HG03064 (cell line): ENCODE results near the gene P2RY12.

Source experiments
- ATAC-seq: cut with Tn5 transposase; IDR thresholded peaks from one replicate; pipeline ENCODE4 v1.9.1; 2021; ENCODE audit warnings: low read depth; ENCODE audit not compliant: unreplicated experiment

Gene P2RY12

DNA sequence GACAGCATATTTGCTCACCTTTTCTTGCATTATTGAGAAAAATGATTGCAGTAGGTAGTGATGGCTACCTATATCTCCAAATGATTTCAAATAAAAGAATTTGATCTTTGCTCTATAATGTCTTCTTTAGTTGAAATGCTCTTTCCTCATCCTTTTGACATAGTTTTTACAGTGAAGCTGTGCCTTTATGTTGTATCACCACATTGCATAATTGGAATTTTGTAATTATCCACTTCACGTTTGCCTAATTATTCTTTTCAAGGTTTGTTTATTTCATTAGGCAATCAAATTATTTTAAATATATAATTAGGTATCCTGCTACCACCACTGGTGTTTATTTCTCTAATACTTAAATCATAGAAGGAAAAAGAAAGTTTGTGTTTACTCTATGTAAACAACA is 33.9 kb downstream of the P2RY12 start:
- ATAC-seq = no peak

DNA sequence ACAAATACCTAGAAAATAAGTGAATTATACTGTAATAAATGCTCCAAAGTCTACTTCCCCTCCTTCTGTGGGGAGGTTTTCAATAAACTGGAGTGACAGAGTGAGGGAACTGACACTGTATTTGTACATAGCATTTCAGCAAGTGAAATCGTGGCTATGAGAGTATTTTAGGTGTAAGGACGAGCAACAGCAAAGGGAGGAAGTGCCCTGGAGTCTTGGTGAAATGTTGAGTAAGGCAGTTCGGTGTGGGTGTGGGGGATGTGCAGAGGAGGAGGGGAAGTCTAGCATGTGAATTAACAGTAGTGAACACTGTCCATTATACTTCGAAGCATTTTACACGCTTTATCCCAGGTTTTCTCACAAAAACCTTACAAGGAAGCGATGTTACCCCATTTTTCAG is 37.1 kb downstream of the P2RY12 start:
- ATAC-seq = no peak

DNA sequence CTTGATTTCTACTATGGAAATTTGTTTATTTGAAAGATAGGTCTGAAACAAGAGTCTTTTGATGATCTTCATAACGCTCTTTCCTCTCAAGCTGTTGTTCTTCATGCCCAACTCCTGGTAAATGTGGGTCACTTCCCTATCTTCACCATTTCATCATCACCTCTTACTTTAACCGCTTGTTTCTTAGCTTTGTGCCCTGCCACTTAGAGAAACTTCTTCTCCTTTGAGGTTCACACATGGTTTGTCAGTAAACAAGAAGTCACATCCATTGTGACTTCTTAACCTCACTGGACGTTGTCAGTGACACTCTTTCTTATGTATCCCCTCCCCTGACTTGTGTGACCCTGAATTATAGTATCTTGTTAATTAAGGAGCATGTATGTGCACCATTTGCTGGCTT is 38.3 kb downstream of the P2RY12 start:
- no peak for ATAC-seq

DNA sequence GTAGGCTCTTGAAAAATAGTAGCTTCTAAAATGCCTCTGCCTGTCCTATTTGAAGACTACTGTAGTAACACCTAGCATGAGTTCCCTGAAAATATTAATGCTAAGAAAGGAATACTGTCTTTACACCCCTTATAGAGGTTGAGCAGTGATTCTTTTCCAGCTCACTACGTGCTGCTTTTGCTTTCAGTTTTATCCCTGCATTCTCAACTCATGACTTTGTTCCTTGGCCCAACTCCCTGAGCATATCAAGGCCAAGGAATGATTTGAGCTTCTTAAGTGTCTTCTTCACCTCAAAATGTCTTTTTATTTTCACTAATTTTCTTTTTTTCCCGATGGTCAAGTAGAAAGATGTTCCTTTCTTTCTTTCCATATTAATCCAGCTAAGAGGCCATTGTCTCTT is 38.7 kb downstream of the P2RY12 start:
- ATAC-seq = no peak

DNA sequence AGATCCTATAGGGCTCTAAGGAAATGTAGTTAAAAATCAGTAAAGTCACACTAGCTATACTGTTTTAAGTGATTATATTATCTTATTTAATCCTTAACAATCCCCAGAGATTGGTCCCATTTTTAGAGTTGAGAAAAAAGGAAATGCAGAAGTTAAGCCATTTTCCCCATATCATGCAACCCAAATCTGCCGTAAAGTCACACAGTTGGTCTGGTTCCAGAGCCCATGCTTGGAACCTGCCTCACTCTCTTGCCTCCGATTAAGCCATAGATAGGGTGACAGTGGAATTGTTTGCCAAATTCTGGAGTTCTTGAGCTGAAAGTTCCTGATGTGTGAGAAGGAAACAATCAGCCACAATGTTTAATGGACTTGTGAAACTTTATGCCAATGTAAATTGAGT is 52.9 kb downstream of the P2RY12 start:
- no peak for ATAC-seq

DNA sequence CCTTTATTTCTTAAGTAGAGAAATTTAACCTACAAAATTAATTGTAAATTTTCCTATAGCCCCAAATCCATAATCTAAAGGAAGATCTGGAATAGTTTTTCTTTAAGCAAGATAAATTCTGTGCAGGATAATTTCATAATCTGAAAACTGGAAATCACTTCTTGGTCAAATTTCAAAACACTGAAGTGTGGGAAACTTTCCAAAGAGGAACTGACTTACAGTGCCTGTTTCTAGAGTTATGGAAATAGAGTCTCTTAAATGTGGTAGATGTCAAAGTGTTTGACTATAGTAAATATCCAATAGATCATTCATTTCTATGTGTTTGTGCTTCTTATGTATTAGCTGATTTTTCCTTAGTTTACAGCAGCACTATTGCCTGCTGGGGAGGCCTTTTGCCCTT is 53.7 kb downstream of the P2RY12 start:
- no peak for ATAC-seq

DNA sequence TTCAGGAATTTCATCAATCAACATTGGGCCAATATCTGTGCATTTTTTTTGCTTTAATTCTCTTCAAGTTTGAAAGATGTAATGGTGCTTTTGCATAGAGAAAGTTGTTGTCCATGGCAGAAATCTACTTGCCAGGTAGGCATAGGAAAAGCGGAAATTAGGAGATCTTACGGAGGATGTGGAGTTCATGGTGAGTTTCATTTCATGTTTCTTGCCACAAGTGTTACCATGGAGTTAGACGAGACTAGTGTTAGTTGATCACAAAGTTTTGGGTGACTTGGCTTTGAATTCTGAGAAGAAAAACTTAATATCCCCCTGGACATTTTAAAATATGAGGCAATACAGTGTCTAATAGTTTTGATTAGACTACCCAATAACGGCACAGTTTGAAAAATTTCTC is 54.2 kb downstream of the P2RY12 start:
- ATAC-seq = no peak

DNA sequence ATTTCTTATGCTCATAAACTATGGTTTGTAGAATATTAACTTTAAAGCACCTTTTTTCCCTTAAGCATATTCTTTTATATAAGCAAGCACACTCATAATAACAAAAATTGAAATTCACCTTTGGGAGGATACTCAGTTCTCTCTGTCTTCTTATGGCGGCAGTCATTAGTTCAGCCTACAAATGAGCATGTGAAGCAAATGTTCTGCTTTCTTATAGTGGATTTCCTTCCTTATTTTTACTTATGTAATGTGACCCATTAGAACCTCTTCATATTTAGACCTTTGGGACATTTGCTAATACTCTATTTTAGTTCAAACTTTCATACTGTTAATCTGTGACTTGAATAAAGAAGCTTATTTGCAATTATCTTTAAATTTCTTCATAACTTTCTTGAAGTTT is 55.2 kb downstream of the P2RY12 start, which contains the start of gene P2RY13:
Gene P2RY13 (minus strand): TSS at position 187 of the 400 bp plus-strand sequence. CDS start 21 bp downstream, at position 166.
- ATAC-seq = no peak

DNA sequence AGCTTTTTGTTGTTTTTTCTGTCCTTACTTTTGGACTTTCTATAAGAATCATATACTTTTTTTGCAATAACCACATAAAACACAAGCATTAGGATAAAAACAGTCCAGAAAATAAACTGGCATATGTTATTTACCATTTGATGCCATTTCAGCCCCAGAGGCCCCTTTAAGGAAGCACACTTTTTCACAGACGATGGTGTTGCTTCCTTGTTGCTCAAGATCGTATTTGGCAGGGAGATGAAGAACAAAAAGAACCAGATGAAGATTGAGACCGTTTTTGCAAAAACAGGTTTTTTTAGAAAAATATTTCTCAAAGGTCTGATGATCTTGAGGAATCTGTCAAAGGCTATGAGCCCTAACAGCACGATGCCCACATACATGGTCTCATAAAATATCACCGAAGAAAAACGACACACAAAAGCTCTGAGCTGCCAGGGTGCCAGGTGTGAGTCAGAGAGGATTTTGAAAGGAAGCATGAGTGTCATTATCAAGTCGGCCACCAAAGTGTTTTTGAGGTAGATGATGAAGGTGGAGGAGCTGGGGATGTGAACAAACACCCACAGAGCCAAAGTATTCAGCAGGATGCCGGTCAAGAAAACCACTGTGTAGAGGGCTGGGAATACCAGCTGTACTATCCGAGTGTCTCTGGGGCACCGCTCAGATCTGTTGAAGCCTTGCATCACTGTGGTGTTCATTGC is 56.1 kb downstream of the P2RY12 start:
- no peak for ATAC-seq

DNA sequence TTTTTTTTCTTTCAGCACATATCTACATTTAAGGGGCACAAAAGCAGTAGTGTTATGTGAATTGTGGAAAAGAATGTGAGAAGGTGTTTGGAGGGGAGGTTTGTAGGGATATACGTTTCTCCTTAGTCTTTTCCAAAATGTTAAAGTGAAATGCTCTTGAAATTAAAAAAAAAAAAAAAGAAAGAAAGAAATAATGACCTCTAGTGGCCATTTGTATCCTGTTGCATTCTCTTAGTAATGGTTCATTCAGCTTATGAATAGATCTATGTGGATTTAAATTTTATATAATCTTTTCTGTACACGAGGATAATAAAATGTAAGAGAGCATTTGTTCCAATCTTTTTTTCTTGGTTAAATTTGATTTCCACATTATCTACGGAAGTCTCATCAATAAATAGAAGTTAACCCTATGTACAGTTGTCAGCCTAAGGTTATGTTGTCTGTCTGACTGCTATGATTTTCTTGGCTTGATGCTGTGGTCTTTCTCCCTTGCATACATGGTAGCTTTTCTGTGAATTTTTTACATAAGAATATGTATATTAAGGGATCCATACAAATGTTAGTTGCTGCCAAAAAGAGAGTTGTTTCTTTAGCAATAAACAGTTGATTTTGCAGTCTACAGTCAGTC is 56.9 kb downstream of the P2RY12 start:
- no peak for ATAC-seq

DNA sequence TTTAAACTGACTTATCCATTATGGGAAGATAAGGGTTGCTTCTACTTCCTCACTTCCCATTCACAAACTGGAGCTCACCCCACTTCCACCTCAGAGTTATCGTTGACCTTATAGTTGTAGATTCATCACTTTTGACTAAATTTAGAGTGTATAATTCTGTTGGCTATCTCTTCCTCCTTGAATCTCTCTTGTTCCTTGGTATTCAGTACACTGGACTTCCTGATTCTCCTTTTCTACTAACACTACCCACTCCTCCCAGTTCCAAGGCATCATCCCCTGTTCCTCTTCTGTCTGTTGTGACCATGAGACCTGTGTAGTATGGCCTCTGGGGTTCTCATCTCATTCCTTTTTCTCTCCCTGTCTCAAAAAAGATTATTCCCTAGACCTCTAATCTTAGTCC is 62.0 kb downstream of the P2RY12 start:
- ATAC-seq = no peak

DNA sequence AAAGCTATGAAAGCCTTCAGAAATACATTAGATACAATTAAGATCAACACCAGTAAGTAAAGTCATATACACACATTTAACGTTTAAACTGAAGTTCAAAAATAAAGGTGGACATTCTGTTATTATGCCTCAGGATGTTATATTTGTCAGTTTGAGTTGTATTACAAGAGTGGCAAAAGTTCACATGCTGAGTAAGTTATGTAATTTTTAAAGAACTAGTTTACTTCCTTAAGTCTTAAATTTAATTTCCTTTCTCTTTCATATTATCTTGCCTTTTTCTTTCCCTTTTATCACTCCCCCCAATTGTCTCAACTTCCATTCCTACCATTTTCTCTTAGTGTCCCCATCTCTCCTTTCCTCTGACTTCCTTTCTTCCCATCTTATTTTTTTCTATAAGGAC is 63.0 kb downstream of the P2RY12 start:
- no peak for ATAC-seq

DNA sequence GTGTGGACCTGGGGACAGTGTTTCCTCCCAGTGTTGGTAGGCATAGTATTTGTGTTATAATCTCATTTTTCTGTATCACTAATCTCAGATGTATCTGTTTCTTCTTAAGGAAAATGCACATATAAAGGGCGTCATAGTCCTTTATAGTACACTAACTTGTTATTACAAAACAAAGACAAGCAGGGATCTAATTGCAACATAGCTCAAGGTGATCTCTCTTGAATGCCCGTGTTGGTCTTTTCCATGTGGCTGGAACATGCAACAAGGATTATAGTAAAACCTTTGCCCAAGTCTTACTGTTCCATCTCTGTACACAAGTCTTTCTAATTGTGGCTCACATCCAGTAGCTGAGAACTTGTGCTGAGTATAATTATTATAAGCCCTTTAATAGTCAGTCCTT is 64.4 kb downstream of the P2RY12 start:
- ATAC-seq = no peak

DNA sequence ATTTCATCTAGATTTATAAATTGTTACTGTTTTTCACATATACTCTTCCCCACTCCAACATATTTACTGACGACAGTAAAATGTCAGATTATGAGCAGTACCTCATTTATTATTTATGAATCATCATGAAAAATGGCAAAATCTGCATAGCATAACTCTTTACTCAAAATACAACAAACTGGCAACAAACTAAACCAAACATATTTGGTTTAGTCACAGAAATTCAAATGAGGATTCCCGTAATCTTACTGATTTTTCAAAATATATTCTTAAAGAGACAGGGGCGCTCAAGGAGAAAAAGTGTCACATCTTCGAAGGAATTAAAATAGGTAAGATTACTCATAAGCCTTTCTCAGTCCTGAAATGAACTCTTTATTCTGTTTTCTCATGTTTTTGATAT is 64.9 kb downstream of the P2RY12 start:
- no peak for ATAC-seq

DNA sequence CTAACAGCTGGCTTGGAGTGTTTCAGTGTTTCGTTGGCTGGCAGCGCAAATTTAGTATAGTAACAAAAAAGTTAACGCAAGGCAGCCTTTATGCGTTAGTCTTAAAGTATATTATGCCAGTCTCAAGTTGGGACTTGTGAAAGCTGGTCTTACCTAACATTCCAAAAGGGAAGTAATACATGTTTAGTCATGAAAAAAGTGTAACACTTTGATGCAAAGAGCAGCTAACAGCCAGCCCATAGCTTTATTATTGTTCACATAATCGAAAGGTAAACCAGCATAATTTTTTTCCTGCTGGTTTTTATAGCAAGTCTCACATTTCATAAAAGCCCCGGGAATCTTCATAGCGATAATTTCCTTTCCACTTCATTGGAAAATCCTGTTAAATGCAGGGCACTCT is 65.6 kb downstream of the P2RY12 start:
- no peak for ATAC-seq

DNA sequence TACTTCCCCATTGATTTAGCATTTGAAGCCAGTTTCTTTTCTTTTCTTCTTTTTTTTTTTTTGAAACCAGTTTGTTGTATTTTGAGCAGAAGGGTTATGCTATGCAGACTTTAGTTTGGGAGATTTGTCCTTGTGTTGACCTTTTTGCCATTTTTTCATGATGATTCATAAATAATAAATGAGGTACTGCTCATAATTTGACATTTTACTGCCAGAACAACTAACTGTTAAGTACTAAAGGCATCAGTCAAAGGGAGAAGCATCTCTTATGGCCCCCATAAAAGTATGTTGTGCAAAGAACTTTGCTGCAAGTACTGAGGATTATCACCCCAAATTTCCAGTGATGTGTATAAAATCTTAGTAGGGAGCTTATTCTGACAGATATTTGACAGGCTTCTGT is 66.2 kb downstream of the P2RY12 start:
- no peak for ATAC-seq

DNA sequence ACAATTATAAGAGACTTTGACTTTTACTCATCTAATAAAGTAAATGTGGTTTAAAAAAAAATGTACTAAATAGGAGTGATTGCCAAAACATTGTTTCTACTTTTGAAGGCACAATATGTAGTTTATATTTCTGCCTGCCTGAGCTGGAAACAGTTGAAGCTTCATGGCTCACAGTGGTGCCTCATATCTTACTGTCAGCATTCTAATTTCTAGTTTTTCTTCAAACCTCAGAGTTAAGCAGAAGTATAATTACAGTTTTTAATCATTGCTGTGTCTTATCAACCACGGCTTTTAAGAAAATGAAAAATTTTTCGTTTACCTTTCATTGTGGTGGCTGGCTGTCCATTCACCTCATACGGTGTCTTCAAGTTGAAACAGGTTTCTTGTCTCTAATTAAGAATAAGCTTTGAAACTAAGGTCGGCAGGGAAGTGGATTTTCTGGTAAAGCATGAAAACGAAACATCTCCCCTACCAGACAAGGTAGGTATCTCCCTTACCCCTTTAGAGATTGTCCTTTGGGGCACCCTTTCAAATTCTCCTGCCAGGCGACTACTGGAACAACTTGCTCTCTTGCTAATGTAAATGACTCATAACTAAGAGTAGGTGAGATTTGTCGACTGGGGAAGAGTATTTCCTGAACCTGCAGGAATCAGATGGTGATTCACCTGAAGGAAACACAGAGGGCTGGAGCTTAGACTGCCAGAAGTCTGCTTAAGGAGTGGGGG is 68.1 kb downstream of the P2RY12 start, which contains the start of gene GPR87:
Gene GPR87 (minus strand): TSS at position 554 of the 725 bp plus-strand sequence. CDS start 16,720 bp downstream, outside the sequence.
- no peak for ATAC-seq

DNA sequence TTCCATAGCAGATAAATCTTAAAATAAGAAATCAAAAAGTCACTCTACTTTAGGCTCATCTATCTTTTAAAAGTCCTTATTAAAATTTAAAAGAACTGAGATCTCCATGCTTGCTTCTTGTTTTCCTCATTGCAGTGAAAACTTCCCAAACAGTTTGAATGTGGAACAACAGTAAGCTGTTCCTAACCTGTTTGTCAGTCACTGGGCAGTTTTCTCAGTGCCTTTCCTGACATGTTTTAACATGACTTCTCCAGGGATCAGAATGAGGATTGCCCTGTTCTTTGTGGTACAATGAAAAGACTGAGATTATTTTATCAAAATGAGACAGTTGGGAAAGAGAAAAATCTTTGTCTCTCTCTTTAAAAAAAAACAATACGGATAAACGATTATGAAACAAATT is 68.7 kb downstream of the P2RY12 start:
- no peak for ATAC-seq

DNA sequence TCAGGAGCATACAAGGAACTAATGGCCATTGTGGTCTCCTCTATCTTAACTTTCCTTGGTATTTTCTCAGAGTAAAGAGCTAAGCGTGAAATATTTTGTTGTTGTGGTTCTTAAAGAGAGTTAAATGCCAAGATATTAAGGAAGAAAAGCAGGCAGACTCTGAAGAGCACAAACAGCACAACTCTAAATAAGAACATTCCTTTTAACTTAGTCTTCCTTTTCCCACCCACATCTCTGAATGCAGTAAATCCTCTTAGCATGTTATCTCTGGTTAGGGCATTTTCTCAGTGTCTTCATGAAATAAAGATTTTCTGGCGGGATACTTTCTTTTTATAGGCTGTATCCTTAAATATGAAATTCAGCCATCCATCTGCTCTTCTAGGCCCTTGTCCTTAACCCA is 69.4 kb downstream of the P2RY12 start:
- no peak for ATAC-seq

DNA sequence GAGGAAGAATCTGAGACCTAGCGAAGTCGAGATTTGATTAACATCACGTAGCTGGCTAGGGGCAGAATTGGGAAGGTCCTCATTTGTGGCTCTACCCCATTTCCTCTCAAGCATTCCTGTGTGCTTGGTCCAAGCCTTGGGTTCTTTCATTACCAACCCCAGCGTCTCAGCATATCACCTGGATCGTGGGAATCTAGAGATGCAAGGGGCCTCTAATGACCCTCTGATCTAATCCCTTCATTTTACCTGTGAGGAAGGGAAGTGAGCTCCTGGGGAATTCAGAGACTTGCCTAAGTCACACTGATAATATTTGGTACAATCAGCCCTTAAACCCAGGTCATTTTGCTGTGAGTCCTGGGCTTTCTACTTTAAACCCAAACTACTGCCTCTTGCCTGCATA is 70.0 kb downstream of the P2RY12 start:
- ATAC-seq = no peak

DNA sequence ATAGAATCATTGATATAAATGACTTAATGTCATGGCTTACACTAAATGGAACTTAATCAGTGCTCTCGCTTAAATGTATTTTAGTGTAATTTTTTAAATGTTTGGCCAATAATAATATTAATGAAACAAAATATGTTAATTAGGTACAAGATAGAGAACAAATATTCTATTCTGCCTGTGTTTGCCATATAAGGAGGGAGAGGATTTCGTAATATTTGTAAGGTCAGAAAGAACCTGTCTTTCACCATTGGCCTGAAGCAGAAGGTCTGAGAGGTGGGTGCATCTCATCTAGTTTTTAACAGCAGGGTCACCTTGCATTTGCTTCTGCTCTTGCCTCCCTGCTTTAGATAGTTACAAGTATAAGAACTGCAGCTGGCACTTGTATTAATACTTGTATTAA is 70.4 kb downstream of the P2RY12 start:
- ATAC-seq = no peak

DNA sequence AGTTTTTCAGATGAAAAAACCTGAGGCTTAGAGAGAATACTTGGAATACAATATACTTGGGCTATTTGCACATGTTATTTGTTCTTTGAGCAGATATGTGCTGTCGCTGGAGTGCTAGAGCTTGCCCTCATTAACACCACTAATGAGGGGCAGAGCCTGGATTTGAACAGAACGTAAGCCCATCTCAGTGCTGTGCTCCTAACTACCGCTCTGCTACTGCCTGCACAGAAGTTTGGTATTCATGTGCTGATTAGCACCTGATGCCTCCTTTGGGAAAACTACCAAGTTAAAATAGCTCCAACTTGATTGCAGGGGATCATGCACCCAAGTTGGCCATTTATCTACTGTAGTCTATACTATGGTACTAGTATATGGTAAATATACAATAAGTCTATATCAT is 71.6 kb downstream of the P2RY12 start:
- no peak for ATAC-seq
